ENCODE measurements around the gene ASIC2. TPM values are rescaled to one million over a fixed set of nuclear protein-coding genes. Genes with fewer than 3 reads are reported as not detected.

The ASIC2 gene
- total RNA-seq, 1 experiment from 2014 or later = 0.74 TPM

- Histone ChIP-seq H2BK12ac (ENCODE audit: insufficient read length, low read depth, low read length) (no peak overlapping the region), H3K4me1 (ENCODE audit: insufficient read depth, low read length) (no peaks in the 10 kb centered on the region), H4K20me1 (ENCODE audit: control insufficient read depth, insufficient read depth, insufficient read length) (no peaks in the 10 kb centered on the region), H2AFZ (ENCODE audit: low read length) (no peak overlapping the region), H3K14ac (ENCODE audit: insufficient read depth, low read length) (no peak overlapping the region), H3K27me3 (ENCODE audit: insufficient read depth, low read length) (no peaks in the 10 kb centered on the region), H3T11ph (ENCODE audit: low read length) (no peak overlapping the region), H2BK15ac (ENCODE audit: low read depth, low read length) (no peak overlapping the region), H3K9ac (ENCODE audit: extremely low read depth, insufficient read length, low read length) (no peak overlapping the region), H4K5ac (ENCODE audit: insufficient read length, low read depth, low read length) (no peak overlapping the region), H2BK5ac (ENCODE audit: insufficient read length, low read length) (no peak overlapping the region), H3K9me3 (ENCODE audit: control insufficient read depth, low read depth, low read length) (no peaks in the 10 kb centered on the region), H3K27ac (ENCODE audit: insufficient read length, low read depth, low read length) (no peak overlapping the region), H2AK5ac (ENCODE audit: insufficient read length, low read length) (no peak overlapping the region), H3K79me2 (ENCODE audit: insufficient read depth, low read length) (no peaks in the 10 kb centered on the region), H3K4ac (ENCODE audit: low read depth, low read length) (no peak overlapping the region), H3K23ac (ENCODE audit: insufficient read length, low read depth, low read length) (no peak overlapping the region), H2BK120ac (ENCODE audit: low read depth, low read length, poor library complexity, severe bottlenecking) (no peak overlapping the region), H4K91ac (ENCODE audit: insufficient read length, low read depth, low read length) (no peak overlapping the region), H2BK20ac (ENCODE audit: low read depth, low read length, poor library complexity, severe bottlenecking) (no peak overlapping the region), H3K79me1 (ENCODE audit: insufficient read depth, low read depth, low read length, poor library complexity, severe bottlenecking) (no peaks in the 10 kb centered on the region), H3K4me2 (ENCODE audit: insufficient read depth, insufficient read length, low read length) (no peak overlapping the region), H4K8ac (replicated peaks; ENCODE audit: insufficient read length, low read depth, low read length) (no peak overlapping the region), H3K23me2 (ENCODE audit: insufficient read length, low read depth, low read length, poor library complexity, severe bottlenecking) (no peaks in the 10 kb centered on the region), H3K18ac (ENCODE audit: insufficient read length, low read depth, low read length) (no peak overlapping the region), H3K56ac (ENCODE audit: insufficient read length, low read depth, low read length) (no peak overlapping the region)
- H3K9me3 Mint-ChIP-seq = peaks cover 8 to 11% of the 10 kb centered on the region in 2 experiments; a peak in 4 of 5 replicates
- H3K36me3 Mint-ChIP-seq (ENCODE audit: insufficient read depth in 1 of 3, low read depth in 3 of 3) = peaks cover 0 to 4% (median 3%) of the 10 kb centered on the region in 3 experiments; a peak in 3 of 7 replicates
- no peak overlapping the region for H3K4me3 Mint-ChIP-seq
- no peaks in the 10 kb centered on the region; a peak in 1 of 4 replicates for H3K4me1 Mint-ChIP-seq
- DNase-seq = no peak
- TF ChIP-seq, protein P1, sequence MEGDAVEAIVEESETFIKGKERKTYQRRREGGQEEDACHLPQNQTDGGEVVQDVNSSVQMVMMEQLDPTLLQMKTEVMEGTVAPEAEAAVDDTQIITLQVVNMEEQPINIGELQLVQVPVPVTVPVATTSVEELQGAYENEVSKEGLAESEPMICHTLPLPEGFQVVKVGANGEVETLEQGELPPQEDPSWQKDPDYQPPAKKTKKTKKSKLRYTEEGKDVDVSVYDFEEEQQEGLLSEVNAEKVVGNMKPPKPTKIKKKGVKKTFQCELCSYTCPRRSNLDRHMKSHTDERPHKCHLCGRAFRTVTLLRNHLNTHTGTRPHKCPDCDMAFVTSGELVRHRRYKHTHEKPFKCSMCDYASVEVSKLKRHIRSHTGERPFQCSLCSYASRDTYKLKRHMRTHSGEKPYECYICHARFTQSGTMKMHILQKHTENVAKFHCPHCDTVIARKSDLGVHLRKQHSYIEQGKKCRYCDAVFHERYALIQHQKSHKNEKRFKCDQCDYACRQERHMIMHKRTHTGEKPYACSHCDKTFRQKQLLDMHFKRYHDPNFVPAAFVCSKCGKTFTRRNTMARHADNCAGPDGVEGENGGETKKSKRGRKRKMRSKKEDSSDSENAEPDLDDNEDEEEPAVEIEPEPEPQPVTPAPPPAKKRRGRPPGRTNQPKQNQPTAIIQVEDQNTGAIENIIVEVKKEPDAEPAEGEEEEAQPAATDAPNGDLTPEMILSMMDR (conservative IDR thresholded peaks at IDR 0.05) = no peak
- no CpG with 5 or more reads among the region's 4 CpGs for WGBS (ENCODE audit: extremely low coverage, insufficient read length, low lambda C conversion rate)
- H3K27me3 Mint-ChIP-seq (ENCODE audit: low read depth) = peaks cover 8% of the 10 kb centered on the region
- H3K27ac Mint-ChIP-seq = no peak overlapping the region
These were observed 259.9 kb downstream of the ASIC2 start for GRCh38 chr17:33033176-33033575.

All from H9 (cell line).